GM12872 (cell line): ENCODE data around the gene NR2F2.

ENCODE experiments used
- TF ChIP-seq, protein P1 (sequence below): IDR thresholded peaks from 3 replicates; pipeline ENCODE4 v1.5.1; 2011; ENCODE audit warnings: low read depth, mild to moderate bottlenecking, low read length, moderate library complexity; ENCODE audit not compliant: insufficient read depth

The NR2F2 gene

DNA sequence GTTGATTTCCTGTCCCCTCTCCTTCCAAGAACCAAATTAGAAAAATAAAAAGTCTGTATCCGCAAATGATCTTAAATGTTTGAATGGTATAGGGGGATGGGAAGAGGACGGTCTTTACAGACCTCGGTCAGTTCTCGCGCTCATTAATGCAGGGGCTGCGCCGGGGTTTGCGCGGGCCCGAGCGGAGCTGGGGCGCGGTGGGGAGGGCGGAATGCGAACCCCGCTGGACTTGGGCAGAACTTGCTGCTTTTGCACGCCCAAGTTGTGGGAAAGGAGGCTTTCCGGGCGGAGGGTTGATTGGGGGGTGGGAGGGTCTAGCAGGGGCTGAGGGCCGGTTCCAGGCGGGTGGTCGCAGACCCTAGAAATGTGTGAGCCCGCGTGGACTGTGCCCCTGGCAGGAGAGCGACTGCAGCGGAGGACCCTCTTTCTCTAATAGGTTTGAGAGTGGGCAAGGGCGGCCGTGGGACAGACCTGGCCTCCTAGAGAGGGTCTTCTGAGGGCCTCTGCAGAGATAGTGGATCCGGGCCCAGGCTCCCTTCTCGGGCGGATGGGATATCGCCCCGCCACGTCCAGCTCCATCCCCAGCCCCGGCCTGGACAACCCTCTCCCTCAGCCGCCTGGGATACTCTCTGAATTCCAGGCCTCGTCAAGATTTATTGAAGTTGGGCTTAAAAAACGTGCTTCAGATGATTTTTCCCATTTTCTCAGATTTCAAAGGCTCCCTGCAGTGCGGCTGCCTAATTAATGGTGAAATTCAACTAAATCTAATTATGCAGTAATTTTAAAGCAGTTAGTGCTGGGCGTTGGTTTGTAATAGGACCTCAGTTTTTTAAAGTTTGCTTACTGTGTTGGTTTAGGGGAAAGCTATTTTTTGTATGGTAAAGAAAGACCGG, 11.3 kb downstream of the NR2F2 start:
- TF ChIP-seq, protein P1, sequence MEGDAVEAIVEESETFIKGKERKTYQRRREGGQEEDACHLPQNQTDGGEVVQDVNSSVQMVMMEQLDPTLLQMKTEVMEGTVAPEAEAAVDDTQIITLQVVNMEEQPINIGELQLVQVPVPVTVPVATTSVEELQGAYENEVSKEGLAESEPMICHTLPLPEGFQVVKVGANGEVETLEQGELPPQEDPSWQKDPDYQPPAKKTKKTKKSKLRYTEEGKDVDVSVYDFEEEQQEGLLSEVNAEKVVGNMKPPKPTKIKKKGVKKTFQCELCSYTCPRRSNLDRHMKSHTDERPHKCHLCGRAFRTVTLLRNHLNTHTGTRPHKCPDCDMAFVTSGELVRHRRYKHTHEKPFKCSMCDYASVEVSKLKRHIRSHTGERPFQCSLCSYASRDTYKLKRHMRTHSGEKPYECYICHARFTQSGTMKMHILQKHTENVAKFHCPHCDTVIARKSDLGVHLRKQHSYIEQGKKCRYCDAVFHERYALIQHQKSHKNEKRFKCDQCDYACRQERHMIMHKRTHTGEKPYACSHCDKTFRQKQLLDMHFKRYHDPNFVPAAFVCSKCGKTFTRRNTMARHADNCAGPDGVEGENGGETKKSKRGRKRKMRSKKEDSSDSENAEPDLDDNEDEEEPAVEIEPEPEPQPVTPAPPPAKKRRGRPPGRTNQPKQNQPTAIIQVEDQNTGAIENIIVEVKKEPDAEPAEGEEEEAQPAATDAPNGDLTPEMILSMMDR = no peak

DNA sequence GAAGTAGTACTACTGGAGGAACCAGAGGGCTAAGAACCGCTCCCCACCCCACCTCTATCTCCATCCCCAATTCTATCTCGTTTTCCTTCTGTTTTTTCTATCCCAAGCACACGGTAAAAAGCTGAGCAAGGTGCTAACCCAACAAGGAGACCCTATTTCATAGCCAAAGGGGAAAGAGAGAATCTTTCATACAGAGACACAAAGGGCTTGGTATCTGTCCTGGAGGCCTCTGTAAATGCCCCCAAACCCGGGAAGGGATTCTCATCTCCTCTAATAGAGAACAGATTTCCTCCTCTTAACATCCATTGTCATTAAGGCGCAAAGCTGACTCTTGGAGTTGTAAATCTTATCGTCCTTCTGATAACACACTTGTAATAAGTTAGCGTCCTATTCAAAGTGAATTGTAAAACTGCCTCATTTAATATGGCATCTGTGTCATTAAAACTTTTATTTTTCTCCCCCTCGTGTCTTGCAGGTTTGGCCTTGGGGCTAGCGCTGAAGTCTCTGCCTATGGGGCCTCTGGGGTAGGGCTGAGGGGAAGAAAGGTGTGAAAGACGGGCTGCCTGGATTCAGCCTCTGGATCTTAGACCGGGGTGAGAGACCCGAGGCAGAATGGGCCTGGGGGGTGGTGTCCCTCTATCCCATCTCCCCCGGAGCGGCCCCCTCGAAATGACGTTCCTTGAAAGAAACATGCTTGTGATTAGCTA, 12.1 kb downstream of the NR2F2 start:
- TF ChIP-seq, protein P1 = no peak

DNA sequence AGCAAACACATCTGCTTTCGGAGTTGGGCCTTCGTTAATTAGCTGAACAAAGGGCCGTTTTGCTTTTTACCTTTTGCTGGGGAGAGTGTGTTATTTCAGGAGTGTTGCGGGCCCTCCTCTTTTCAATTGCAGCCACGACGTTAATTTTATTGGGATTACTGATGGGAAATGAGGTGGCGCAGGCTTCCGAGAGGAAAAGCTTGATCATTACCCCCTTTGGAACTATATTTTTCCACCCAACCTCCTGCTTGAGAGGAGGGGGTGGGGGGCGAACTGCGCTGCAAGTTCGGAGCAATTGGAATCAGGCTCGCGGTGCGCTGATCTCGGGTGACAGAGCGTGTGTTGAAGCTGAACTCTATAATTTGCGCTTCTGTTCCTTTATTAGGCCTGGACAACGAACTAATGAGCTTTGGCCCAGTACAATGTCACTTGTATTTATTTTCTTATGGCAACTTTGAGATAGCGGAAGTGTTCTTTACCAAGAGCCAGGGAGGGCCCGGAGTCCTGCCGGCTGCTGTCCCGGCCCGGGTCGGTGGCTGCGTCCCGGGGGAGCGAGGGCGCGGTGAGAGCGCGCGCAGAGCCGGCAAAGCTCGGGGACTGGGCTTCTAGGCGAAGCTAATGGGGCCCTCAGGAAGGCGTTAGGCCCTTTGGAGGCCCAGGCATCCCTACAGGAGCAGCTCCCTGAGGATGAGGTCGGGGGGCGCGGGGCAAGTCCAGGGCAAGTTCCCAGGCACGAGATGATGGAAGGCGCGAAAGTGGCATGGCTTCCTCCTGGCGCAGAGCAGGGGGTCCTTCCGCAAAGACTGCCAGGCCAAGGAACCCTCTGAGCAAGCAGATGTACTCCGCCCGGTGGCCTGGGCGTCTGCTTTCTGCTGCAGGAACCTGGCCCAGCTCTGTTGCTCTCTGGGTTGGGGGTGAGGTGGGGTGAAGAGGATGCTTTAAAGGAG, 12.9 kb downstream of the NR2F2 start:
- TF ChIP-seq, protein P1 = no peak

DNA sequence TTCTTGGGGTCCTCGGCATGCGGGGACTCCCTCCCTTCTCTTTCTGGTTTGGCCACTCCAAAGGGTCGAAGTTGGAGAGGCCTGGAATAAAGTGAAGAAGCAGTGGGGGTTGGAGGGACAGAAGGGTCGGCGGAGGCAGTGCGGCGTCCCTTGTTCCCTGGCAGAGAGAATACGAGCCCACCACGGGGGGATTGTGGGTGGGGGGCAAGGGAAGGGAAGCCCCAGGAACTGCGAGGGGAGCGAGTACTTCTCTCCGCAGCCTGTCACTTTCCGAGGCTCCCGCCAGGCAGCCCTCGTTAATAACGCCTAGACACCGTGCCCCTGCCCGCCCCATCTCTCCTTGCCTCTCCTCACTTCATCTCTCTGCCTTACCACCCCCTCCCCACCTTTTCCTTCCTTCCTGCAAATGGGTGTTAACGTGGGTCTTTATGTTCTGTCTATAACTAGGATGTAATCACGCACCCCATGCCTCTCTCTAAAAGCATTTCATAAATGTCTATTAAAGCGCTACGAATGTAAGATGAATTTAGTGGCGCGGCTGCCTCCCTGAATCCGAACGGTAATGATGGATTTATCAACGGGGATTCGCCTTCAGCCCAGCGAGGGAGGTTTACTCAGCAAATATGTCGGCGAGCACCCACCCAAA, 13.7 kb downstream of the NR2F2 start:
- TF ChIP-seq, protein P1 = no peak

DNA sequence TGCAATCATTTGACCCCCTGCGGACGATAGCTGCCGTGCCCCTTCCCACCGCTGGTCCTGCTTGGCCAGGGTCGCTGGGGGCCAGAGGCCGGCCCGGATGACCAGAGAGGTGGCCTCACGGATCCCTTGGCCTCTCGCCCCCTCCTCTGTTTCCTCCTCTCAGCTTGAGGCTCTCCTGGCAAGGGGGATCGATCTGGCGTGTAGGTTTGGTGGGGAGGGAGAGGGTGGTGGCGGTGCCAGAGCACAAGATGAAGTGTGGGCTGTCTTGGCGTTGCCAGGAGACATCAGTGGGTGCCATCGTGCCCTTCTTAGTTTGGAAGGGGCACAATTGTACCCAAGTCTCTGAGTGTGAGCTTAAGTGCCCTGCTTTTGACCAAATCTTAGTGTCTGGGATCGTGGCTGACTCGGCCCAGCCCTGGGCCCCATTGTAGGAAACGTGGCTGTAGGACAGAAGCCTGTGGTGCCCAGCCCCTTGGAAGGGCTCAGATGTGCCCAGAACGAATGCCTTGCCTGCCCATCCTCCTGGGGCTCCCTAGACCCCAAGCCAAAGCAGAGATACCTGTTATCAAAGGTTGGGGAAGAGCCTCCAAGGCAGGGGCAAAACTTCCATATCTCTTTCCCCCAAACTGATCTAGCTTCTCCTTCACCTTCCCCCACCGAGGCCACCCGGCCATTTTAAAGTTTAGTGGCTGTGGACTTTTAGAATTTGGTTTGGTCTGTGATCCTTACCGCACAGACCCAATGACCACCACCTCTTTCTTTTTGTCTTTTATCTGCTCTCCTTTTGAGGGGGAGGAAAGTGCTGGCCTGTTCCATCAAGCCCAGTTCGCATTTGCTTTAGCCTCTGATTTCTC, 14.4 kb downstream of the NR2F2 start:
- TF ChIP-seq, protein P1 = no peak

DNA sequence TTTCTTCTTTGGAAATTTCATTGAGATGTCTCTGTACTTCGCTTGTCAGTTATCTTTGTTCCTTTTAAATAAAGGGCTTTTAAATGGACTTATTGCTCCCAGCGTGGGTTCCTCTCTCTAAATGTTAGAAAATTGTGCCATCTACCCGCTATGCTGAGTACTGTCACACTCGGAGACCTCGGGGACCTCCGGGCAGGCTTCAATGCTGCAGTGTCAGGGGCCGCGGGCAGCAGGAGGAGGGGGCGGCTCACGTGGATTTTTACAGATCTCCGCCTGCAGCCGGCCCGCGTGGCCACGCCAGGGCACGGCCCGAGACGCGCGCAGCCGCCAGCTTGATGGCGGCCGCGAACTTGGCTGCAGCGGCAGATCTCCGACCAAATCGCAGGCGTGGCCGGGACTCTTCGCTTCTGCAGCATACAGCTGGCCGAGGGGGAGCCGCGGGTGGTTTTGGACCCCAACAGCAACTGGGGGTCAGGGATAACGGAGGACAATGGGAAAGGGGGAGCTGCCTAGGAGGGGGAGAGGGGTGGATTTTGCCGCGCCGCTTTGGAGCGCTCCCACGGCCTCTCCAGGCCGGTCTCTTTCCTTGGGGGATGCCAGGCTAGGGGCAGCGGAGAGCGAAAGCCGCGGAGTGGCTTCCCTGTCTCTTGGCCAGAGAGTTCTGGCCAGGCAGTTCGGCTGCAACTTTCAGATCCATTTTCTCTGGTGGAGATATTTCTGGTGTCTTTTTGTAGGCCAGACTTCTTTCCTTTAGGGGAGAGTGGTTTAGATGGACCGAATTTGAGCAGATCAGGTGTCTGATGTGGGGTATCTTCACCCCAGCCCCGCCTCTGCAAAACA, 15.3 kb downstream of the NR2F2 start:
- TF ChIP-seq, protein P1 = peak; percentile 27; the same call in 1 of the 3 replicates
